ENCODE data around the gene GPBP1L1.

The GPBP1L1 gene

DNA sequence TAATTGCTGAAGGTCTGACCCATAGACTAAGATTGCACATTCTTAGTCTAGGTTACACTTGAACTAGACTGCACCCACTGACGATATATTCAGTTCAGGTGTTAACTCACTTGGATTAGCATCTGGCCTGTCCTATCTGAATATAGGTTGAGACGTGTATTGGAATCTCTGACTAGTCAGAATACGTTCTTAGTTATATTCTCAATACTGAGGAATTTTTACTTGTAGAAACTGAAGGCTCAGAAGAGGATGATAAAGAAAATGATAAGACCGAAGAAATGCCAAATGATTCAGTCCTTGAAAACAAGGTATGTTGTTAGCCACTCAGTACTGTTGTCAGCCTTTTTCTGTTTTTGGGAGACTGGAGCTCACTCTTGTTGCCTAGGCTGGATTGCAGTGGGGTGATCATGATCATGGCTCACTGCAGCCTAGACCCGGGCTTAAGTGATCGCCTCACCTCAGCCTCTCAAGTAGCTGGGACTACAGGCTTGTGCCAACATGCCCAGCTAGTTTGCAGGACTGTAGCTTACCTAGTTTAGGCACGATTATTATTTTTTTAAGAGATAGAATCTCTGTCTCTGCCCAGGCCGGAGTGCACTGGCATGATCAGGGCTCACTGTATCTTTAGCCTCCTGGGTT lies 73.3 kb downstream of the GPBP1L1 start:
- Histone ChIP-seq H3K9me3 (ENCODE audit: control insufficient read depth, insufficient read depth, low read depth, low read length) (no peaks in the 10 kb centered on the region), H3K4me1 (ENCODE audit: control insufficient read depth, insufficient read depth, low read length) (no peaks in the 10 kb centered on the region), H3K4me3 (ENCODE audit: low read depth, low read length) (no peak overlapping the region), H3K27ac (ENCODE audit: extremely low read depth, low read depth, low read length) (no peak overlapping the region), H3K36me3 (ENCODE audit: control insufficient read depth in 2 of 2, insufficient read depth in 1 of 2, low read length in 2 of 2) (peaks cover 47 to 92% of the 10 kb centered on the region in 2 experiments)
- CTCF ChIA-PET = no interaction called here
- POLR2A ChIA-PET = interaction anchor here (0.6 kb wide), 1 partner anchor 199 kb away, joined by 4 read pairs; no protein-coding TSS in a partner anchor
- TF ChIP-seq ZNF571 (tag by site-specific recombination; IDR thresholded peaks at IDR 0.05) (no peak), MYNN (tag by site-specific recombination; IDR thresholded peaks at IDR 0.05; ENCODE audit: borderline replicate concordance) (no peak), RBAK (tag by site-specific recombination; IDR thresholded peaks at IDR 0.05) (no peak), IKZF3 (tag by site-specific recombination; IDR thresholded peaks at IDR 0.05) (no peak), ZNF155 (tag by site-specific recombination; IDR thresholded peaks at IDR 0.05) (no peak), ZFP3 (tag by site-specific recombination; IDR thresholded peaks at IDR 0.05; ENCODE audit: low read depth) (no peak), ZNF239 (tag by site-specific recombination; IDR thresholded peaks at IDR 0.05) (no peak), ZNF248 (tag by site-specific recombination; IDR thresholded peaks at IDR 0.05) (no peak), ZBTB20 (tag by site-specific recombination; IDR thresholded peaks at IDR 0.05) (no peak), ZNF324 (tag by site-specific recombination; IDR thresholded peaks at IDR 0.05) (no peak), ZNF221 (tag by site-specific recombination; IDR thresholded peaks at IDR 0.05; ENCODE audit: borderline replicate concordance) (no peak), ZNF837 (tag by site-specific recombination; IDR thresholded peaks at IDR 0.05) (no peak)
- TF ChIP-seq, protein P1, sequence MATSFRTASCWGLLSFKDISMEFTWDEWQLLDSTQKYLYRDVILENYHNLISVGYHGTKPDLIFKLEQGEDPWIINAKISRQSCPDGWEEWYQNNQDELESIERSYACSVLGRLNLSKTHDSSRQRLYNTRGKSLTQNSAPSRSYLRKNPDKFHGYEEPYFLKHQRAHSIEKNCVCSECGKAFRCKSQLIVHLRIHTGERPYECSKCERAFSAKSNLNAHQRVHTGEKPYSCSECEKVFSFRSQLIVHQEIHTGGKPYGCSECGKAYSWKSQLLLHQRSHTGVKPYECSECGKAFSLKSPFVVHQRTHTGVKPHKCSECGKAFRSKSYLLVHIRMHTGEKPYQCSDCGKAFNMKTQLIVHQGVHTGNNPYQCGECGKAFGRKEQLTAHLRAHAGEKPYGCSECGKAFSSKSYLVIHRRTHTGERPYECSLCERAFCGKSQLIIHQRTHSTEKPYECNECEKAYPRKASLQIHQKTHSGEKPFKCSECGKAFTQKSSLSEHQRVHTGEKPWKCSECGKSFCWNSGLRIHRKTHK (tag by site-specific recombination; IDR thresholded peaks at IDR 0.05) = no peak
- TF ChIP-seq, protein P2, sequence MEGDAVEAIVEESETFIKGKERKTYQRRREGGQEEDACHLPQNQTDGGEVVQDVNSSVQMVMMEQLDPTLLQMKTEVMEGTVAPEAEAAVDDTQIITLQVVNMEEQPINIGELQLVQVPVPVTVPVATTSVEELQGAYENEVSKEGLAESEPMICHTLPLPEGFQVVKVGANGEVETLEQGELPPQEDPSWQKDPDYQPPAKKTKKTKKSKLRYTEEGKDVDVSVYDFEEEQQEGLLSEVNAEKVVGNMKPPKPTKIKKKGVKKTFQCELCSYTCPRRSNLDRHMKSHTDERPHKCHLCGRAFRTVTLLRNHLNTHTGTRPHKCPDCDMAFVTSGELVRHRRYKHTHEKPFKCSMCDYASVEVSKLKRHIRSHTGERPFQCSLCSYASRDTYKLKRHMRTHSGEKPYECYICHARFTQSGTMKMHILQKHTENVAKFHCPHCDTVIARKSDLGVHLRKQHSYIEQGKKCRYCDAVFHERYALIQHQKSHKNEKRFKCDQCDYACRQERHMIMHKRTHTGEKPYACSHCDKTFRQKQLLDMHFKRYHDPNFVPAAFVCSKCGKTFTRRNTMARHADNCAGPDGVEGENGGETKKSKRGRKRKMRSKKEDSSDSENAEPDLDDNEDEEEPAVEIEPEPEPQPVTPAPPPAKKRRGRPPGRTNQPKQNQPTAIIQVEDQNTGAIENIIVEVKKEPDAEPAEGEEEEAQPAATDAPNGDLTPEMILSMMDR (tag by site-specific recombination; IDR thresholded peaks at IDR 0.05) = no peak
- TF ChIP-seq, protein P3, sequence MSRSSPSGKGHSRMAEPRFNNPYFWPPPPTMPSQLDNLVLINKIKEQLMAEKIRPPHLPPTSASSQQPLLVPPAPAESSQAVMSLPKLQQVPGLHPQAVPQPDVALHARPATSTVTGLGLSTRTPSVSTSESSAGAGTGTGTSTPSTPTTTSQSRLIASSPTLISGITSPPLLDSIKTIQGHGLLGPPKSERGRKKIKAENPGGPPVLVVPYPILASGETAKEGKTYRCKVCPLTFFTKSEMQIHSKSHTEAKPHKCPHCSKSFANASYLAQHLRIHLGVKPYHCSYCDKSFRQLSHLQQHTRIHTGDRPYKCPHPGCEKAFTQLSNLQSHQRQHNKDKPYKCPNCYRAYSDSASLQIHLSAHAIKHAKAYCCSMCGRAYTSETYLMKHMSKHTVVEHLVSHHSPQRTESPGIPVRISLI (tag by site-specific recombination; IDR thresholded peaks at IDR 0.05) = no peak
- TF ChIP-seq, protein P4, sequence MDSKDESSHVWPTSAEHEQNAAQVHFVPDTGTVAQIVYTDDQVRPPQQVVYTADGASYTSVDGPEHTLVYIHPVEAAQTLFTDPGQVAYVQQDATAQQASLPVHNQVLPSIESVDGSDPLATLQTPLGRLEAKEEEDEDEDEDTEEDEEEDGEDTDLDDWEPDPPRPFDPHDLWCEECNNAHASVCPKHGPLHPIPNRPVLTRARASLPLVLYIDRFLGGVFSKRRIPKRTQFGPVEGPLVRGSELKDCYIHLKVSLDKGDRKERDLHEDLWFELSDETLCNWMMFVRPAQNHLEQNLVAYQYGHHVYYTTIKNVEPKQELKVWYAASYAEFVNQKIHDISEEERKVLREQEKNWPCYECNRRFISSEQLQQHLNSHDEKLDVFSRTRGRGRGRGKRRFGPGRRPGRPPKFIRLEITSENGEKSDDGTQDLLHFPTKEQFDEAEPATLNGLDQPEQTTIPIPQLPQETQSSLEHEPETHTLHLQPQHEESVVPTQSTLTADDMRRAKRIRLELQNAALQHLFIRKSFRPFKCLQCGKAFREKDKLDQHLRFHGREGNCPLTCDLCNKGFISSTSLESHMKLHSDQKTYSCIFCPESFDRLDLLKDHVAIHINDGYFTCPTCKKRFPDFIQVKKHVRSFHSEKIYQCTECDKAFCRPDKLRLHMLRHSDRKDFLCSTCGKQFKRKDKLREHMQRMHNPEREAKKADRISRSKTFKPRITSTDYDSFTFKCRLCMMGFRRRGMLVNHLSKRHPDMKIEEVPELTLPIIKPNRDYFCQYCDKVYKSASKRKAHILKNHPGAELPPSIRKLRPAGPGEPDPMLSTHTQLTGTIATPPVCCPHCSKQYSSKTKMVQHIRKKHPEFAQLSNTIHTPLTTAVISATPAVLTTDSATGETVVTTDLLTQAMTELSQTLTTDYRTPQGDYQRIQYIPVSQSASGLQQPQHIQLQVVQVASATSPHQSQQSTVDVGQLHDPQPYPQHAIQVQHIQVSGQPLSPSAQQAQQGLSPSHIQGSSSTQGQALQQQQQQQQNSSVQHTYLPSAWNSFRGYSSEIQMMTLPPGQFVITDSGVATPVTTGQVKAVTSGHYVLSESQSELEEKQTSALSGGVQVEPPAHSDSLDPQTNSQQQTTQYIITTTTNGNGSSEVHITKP (tag by site-specific recombination; IDR thresholded peaks at IDR 0.05) = no peak

DNA sequence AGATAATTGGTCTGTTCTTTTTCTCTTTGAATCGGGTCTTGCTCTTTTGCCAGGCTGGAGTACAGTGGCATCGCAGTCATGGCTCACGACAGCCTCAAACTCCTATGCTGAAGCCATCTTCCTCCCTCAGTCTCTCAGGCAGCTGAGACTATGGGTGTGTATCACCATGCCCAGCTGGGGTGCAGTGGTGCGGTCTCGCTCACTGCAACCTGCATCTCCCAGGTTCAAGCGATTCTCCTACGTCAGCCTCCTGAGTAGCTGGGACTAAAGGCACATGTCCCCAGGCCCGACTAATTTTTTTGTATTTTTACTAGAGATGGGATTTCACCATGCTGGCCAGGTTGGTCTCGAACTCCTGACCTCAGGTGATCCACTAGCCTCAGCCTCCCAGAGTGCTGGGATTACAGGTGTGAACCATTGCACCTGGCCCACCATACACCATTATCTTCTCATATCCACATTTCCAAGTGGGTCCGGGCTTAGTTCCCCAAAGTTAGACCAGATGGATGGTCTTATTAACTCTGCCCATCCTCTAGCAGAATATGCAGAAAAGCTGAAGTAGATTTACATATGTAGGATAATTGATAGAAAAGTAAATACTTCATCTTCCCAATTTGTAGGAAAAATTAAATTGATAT lies 75.6 kb downstream of the GPBP1L1 start:
- Histone ChIP-seq H3K36me3 (ENCODE audit: control insufficient read depth in 2 of 2, insufficient read depth in 1 of 2, low read length in 2 of 2) (peaks cover 37 to 92% of the 10 kb centered on the region in 2 experiments), H3K4me3 (ENCODE audit: low read depth, low read length) (no peak overlapping the region), H3K9me3 (ENCODE audit: control insufficient read depth, insufficient read depth, low read depth, low read length) (no peaks in the 10 kb centered on the region), H3K4me1 (ENCODE audit: control insufficient read depth, insufficient read depth, low read length) (no peaks in the 10 kb centered on the region), H3K27ac (ENCODE audit: extremely low read depth, low read depth, low read length) (no peak overlapping the region)
- CTCF ChIA-PET = interaction anchor here (0.7 kb wide), 1 partner anchor 817 kb away, joined by 7 read pairs; no protein-coding TSS in a partner anchor
- POLR2A ChIA-PET = no interaction called here
- TF ChIP-seq ZNF777 (tag by site-specific recombination; IDR thresholded peaks at IDR 0.05; ENCODE audit: borderline replicate concordance) (no peak), ZNF37A (tag by site-specific recombination; IDR thresholded peaks at IDR 0.05) (no peak), HOXD13 (CRISPR knock-in tag; IDR thresholded peaks at IDR 0.05; ENCODE audit: borderline replicate concordance) (no peak)

All from HEK293 (cell line).